Mammary epithelial cell (primary cell): ENCODE data around the gene EPO.

Experiments used
- EZH2 ChIP-seq: IDR thresholded peaks from 2 replicates; pipeline ENCODE4 v1.6.1; 2012; ENCODE audit warnings: low read length, inconsistent platforms, borderline replicate concordance
- TF ChIP-seq, protein P1 (sequence below), 2 donors: IDR thresholded peaks in 1 of 2; conservative IDR thresholded peaks in 1 of 2; 2 replicates each; pipeline ENCODE4 v1.5.1; 2011 to 2012; ENCODE audit warnings: inconsistent platforms in 2 of 2, low read length in 2 of 2, mild to moderate bottlenecking in 2 of 2, control low read depth in 1 of 2, low read depth in 1 of 2; ENCODE audit not compliant: insufficient read depth in 1 of 2; ENCODE audit errors: extremely low read depth in 1 of 2

DNA sequence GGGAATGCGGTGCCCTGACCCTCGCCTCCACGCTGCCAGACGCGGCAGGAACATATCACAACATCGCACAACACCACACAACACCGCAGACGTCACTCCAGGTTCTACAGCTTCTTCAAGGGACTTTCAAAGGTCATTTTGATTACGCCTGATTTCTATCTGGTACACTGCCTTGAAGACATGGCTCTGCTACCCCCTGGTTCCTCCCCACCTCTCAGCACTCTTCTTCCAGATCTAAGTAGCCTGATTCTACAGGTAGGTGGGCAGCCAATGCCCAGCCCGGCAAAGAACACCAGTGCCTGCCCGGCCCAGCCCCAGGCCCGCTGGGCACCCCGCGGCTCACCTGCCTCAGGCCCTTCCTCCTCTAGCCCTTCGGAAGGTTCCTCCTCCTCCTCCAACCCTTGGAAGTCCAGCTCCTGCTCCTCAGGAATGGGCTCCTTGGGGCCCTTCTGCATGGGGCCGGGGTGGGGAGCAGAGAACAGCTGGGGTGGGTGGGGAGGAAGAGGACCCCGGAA lies 34.6 kb upstream of the EPO start:
- TF ChIP-seq, protein P1, sequence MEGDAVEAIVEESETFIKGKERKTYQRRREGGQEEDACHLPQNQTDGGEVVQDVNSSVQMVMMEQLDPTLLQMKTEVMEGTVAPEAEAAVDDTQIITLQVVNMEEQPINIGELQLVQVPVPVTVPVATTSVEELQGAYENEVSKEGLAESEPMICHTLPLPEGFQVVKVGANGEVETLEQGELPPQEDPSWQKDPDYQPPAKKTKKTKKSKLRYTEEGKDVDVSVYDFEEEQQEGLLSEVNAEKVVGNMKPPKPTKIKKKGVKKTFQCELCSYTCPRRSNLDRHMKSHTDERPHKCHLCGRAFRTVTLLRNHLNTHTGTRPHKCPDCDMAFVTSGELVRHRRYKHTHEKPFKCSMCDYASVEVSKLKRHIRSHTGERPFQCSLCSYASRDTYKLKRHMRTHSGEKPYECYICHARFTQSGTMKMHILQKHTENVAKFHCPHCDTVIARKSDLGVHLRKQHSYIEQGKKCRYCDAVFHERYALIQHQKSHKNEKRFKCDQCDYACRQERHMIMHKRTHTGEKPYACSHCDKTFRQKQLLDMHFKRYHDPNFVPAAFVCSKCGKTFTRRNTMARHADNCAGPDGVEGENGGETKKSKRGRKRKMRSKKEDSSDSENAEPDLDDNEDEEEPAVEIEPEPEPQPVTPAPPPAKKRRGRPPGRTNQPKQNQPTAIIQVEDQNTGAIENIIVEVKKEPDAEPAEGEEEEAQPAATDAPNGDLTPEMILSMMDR (conservative IDR thresholded peaks at IDR 0.05 in 1 of 2, IDR thresholded peaks at IDR 0.05 in 1 of 2; ENCODE audit: extremely low read depth in 1 of 2, insufficient read depth in 1 of 2, low read depth in 1 of 2, low read length in 2 of 2), result no peak
- TF ChIP-seq EZH2, result no peak
